Fibroblast of pulmonary artery (primary cell): Measurements from ENCODE around the gene NCLN.

Source experiments
- DNase-seq: peaks from one replicate; pipeline ENCODE4 v3.0.0-alpha.2; 2010; ENCODE audit warnings: low read depth
- H3K4me3 ChIP-seq: replicated peaks from 2 replicates; pipeline ENCODE4 v1.5.1; 2011; ENCODE audit warnings: low read depth, mild to moderate bottlenecking, control low read depth, low read length, moderate library complexity
- TF ChIP-seq, protein P1 (sequence below): IDR thresholded peaks from 2 replicates; pipeline ENCODE4 v1.5.1; 2011; ENCODE audit warnings: mild to moderate bottlenecking, control low read depth, low read length, inconsistent platforms; ENCODE audit errors: missing control alignments

The NCLN gene

GRCh38 chr19:3239367-3239766 is 53.6 kb downstream of the NCLN start:
- no peak overlapping the region for H3K4me3 ChIP-seq
- no peak for DNase-seq
- TF ChIP-seq, protein P1, sequence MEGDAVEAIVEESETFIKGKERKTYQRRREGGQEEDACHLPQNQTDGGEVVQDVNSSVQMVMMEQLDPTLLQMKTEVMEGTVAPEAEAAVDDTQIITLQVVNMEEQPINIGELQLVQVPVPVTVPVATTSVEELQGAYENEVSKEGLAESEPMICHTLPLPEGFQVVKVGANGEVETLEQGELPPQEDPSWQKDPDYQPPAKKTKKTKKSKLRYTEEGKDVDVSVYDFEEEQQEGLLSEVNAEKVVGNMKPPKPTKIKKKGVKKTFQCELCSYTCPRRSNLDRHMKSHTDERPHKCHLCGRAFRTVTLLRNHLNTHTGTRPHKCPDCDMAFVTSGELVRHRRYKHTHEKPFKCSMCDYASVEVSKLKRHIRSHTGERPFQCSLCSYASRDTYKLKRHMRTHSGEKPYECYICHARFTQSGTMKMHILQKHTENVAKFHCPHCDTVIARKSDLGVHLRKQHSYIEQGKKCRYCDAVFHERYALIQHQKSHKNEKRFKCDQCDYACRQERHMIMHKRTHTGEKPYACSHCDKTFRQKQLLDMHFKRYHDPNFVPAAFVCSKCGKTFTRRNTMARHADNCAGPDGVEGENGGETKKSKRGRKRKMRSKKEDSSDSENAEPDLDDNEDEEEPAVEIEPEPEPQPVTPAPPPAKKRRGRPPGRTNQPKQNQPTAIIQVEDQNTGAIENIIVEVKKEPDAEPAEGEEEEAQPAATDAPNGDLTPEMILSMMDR, result no peak

GRCh38 chr19:3243819-3244700 is 58.3 kb downstream of the NCLN start:
- DNase-seq, result peak; percentile 72
- no peak overlapping the region for H3K4me3 ChIP-seq
- TF ChIP-seq, protein P1, result no peak

- TF ChIP-seq, protein P1, result no peak
- no peak for DNase-seq
- H3K4me3 ChIP-seq, result no peak overlapping the region
Observed at GRCh38 chr19:3245050-3245449, 59.3 kb downstream of the NCLN start.

DNA sequence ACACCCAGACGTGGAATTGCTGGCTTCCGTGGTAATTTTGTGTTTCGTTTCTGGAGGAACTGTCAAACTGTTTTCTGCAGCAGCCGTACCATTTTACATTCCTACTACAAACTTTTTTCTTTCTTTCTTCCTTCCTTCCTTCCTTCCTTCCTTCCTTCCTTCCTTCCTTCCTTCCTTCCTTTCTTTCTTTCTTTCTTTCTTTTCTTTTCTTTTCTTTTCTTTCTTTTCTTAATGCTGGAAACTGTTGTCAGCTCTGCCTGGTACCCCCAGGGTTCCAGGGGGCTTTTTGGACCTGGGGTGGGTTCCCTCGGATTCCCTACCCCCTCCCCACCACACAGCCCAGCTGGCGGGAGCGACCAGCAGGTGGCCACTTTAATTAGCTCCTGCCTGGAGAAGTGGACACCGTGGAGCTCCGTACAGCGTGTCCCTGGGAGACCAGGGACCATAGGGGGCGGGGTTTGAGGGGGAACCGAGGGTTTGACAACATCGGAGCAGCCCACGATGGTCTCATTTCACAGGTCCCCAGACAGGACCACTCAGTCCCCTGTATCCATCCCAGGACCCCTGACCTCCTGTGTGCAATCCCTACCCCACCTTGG is 63.1 kb downstream of the NCLN start:
- TF ChIP-seq, protein P1, result no peak
- DNase-seq, result no peak

GRCh38 chr19:3249408-3249807 is 63.7 kb downstream of the NCLN start:
- no peak for DNase-seq
- TF ChIP-seq, protein P1, result no peak
- no peak overlapping the region for H3K4me3 ChIP-seq

More for the DNA sequence above, 63.1 kb downstream of the NCLN start:
- H3K4me3 ChIP-seq, result no peak overlapping the region

DNA sequence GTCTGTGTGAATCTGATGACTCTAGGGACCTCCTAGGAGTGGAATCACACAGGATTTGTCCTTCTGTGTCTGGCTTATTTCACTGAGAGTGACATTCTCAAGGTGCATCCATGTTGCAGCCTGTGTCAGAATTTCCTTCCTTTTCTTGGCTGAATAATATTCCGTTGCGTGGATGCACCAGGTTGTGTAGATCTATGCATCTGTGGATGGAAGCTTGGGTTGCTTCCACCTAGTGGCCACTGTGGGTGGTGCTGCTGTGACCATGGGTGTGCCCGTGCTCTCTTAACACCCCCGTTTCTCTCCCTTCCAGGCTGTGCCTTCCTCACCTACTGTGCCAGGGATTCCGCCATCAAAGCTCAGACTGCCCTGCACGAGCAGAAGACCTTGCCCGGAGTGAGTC is 64.9 kb downstream of the NCLN start:
- peak; percentile 29 for DNase-seq
- no peak overlapping the region for H3K4me3 ChIP-seq
- TF ChIP-seq, protein P1, result peak; percentile 57
